HG03039 (cell line): ENCODE results near the gene FGF14.

Experiments used
- ATAC-seq: cut with Tn5 transposase; IDR thresholded peaks from one replicate; pipeline ENCODE4 v1.9.1; 2021; ENCODE audit warnings: mild to moderate bottlenecking, moderate library complexity; ENCODE audit not compliant: unreplicated experiment

Gene FGF14

DNA sequence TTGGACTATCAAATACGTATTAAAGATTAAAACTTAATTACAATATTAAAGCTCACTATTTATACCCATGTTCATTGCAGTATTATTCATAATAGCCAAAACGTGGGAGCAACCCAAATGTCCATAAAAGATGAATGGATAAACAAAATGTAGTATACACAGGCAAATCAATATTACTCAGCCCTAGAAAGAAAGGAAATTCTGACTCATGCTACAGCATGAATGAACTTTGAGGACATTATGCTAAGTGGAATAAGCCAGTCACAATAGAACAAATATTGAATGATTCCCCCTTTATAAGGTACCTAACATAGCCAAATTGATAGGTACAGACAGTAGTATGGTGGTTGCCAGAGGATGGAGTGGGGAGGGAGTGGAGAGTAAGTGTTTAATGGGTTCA, 457.3 kb downstream of the FGF14 start:
- no peak for ATAC-seq

- ATAC-seq = no peak
Observed at GRCh38 chr13:101942535-101943157, 459.2 kb downstream of the FGF14 start.

- peak; percentile 46 for ATAC-seq
Observed at GRCh38 chr13:101942038-101942437, 459.8 kb downstream of the FGF14 start.

DNA sequence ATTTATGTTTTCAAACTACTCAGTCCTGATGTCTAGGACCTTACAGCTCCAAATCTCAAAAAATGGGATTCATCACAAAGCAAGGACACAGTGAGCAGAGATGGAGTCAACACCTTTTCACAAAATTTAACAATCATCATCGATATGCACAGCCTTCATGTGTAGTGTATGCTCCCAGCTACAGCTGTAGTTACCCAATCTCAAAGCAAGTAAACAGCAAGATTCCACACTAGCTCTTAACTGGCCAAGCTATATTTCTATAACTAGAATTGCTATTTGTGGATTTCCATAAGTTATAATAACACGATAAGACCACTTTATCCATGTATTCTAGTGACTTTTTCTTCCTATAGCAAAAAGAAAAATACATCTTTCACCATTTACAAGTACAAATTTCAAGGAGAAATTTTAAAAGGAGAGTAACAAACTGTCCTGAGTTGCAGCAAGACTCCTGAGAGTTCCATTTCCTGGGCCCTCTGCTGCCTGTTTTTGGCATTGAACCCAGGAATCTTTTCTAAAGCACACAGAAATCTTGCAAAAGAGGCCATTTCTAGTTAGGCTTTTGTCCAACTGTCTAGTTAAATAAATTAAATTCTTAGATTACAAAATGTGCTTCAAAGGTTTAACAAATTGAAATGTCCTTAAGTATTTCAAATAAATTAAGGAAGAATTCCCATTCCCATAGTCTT, 460.6 kb downstream of the FGF14 start:
- no peak for ATAC-seq

DNA sequence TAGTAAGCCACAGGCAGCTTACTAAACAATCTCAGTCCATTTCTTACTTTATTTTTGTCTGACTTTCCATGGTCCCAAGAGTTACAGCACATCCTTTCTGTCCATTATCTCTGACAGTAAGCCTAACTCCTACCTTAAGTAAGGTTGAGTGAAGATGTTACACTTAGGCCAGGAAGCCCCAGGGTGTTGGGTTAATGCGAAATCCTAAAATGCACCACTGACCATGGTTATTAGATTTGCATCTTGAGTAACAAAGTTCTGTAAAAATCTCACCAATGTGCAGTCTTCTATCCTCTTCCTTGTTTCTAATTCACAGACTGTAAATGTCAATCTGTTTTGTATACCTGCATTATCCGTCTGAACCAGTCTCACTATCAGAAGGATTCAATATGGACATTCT, 462.5 kb downstream of the FGF14 start:
- ATAC-seq = no peak

- ATAC-seq = no peak
Observed at GRCh38 chr13:101935828-101936227, 466.0 kb downstream of the FGF14 start.

- ATAC-seq = no peak
Observed at GRCh38 chr13:101931186-101931585, 470.7 kb downstream of the FGF14 start.

DNA sequence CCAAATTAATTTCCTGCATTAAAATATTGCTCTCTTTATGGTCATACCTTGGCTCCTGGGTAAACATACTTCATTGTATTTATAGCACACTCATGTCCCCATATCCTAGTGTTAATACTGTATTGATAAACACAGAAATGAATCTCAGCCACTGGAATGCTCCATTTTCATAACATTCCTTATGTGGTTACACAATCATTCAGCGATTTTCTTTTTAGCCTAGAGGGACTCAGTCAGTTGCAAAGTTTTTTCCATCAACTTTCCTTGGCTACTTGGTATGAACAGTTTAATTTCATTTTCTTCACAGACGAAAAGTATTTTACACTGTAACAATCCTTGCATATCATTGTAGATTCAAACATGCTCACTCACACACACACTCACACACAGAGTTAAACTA, 471.5 kb downstream of the FGF14 start:
- ATAC-seq = no peak

DNA sequence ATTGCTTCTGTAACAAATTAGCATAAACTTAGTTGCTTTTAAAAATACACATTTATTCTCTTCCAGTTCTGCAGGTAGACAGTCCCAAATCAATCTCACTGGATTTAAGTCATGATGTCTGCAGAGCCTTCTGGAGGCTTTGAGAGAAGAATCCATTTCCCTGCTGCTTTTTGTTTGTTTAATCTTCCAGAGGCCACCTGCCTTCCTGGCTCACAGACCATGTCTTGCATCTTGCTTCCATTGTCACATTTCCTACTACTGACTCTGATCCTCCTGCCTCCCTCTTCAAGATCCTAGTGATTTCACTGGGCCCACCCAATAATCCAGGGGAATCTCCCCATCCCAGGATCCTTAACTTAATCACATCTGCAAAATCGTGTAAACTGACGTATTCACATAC, 476.1 kb downstream of the FGF14 start:
- no peak for ATAC-seq

DNA sequence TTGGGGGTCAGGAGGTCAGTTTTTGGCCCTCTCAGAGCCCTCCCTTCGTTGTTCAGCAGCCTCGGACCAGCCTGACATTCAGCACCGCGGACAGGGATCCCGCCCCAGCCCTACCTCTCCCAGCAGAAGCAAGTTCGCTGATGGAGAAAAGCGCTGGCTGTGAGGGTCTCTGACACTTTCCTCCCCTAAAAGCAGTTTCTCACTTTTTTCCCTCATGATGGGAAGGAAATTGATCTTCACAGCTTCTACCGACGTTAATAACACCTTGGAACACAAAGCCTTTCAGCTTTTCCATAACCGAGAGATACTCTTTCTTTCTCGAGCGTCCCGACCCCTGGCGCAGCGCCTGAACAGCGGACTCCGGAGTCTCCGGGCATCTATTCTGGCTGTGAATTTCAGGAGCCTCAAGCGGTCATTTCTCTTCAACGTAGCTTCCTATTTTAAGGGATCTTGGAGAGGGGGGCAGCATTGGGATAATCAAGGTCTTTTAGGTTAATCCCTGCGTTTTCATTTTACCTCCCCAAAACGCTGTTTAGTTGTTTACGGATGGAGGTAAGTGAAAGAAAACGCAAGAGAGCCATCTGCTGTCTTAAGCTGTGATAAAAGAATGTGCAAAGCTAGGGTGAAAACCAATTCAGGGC, 482.2 kb downstream of the FGF14 start:
- no peak for ATAC-seq

- no peak for ATAC-seq
Observed at GRCh38 chr13:101917833-101918661, 483.8 kb downstream of the FGF14 start.

DNA sequence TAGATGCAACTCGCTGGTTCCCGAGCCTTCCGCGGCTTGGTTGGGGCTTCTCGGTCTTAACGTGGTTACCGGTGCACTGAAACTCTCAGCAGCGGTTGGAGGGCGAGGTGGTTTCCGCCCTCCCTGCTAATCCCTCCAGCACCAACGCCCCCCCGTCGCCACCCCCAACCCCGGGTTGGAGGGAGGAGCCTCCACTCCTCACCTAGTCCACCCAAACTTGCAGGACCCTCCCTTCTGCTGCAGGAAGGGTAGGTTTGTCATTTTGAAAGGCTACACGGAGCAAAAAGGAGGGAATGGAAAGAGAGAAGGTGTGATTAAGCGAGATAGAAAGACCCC, 484.4 kb downstream of the FGF14 start:
- ATAC-seq = no peak

DNA sequence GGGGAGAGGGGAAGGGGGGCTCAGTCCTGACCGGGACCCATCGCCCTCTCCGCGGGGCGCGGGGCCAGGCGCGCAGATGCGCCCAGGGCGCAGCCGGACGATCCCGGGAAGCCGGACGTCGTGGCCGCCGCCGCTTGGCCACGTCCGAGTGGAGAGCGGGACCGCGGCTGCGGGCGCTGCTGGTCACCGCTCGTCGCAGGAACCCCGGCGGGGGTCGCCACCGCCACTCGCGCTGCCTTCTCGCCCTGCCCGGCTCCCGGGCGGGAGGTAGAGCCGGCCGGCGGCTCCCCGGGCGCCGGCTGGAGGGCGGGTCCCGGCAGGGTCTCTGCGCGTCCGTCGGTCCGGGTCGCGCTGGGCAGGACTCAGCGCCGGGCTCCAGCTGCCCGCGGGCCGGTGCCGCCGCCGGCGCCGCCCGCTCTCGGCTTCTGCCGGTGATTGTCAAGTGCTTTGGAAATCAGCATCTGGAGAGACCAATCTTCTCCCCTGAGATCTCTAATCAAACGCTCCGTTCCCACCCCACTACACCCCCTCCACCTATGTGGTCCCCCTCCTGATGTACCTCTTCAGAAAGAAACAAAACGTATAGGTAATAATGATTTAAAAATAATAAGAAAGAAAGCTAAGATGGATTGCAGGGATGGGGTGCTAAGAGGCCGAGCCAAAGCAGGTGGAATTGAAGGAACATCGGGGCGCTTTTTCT, 484.9 kb downstream of the FGF14 start:
- ATAC-seq = no peak

DNA sequence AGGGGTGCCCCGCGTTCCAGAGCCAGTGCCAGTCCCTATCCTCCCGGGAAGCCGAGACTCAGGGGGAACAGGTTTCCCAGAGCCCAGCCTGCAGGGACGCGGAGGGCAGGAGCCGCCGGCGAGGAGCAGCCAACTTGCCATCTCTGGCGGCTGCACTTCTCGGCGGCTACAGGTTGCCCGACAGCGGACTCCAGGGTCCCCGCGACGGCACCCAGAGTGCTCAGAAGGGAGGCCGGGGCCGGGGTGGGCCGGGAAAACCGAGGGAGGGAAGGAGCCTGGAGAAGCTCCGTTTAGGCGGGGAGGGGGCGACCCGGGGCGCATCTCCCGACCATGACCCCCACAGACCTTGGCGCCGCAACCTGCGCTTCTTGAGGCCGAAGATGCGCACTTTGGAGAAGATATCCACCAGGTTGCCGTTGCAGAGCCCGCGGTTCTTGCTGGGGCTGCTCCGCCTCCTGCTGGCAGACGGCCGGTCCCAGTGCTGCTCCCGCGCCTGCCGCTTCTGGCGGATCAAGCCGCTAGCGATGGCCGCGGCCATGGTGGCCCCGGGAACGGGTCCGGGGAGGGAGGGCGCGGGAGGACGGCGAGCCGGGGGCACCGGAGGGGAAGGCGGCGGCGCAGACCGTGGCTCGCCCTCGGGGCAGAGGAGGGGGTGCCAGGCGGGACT, 485.6 kb downstream of the FGF14 start:
- ATAC-seq = no peak

GRCh38 chr13:101915755-101916107, 486.1 kb downstream of the FGF14 start:
- ATAC-seq = no peak

DNA sequence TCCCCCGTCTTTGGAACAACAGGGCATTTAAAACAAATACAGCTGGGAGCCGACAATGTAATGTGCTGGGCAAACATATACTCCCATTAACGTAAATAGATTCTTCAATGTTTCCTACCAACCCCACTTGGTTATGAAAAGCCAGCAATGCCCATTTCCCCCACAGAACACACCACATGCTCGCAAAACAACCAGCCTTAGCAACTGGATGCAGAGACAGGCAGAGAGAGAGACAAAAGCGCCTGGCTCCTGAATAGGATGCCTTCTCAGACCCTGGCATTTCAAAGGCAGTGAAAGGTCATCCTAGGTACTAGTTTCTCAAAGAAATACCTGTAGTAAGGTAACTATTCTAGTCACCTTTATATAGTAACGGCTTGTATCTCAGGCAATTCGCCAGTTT, 486.5 kb downstream of the FGF14 start:
- no peak for ATAC-seq

DNA sequence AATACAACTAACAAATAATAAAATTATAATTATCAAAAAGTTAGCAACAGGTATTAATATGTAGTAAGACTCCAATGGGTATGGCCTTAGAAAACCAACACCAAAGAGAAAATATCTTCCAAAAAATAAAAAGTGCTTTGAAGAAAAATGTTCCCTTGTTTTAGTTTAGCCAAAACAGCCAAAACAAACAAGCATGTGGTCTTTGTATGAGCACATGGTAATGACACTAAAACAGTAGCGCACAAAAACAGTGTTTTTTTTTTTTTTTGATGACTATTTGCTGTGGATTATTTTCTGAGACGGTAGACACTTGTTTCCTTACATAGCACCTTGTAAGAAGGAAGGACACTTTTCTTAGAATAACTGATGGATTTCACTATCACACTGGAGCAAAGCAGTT, 490.1 kb downstream of the FGF14 start:
- ATAC-seq = no peak

- ATAC-seq = no peak
Observed at GRCh38 chr13:101903890-101904289, 498.0 kb downstream of the FGF14 start.

GRCh38 chr13:101898676-101899075, 503.2 kb downstream of the FGF14 start:
- no peak for ATAC-seq

- no peak for ATAC-seq
Observed at GRCh38 chr13:101896541-101896940, 505.3 kb downstream of the FGF14 start.

- no peak for ATAC-seq
Observed at GRCh38 chr13:101893021-101893420, 508.8 kb downstream of the FGF14 start.
